ENCODE results near the gene IKZF3.

GRCh38 chr17:39781861-39782213 is 82.3 kb downstream of the IKZF3 start:
- TF ChIP-seq CTCF (IDR thresholded peaks at IDR 0.05) (no peak), POLR2AphosphoS5 (IDR thresholded peaks at IDR 0.05) (no peak), EP300 (IDR thresholded peaks at IDR 0.05) (no peak), POLR2A (IDR thresholded peaks at IDR 0.05) (no peak)

All from stomach (tissue), 4 donors.